Measurements from ENCODE around the gene SH3PXD2A.

SH3PXD2A gene

GRCh38 chr10:103578782-103579382, 276.5 kb downstream of the SH3PXD2A start:
- no peaks in the 10 kb centered on the region for H3K27me3 ChIP-seq (replicated peaks in 2 of 5; ENCODE audit: control insufficient read depth in 4 of 5, insufficient read depth in 5 of 5, low read length in 4 of 5)
- no peak overlapping the region for H3K27ac ChIP-seq (ENCODE audit: insufficient read depth in 1 of 2, low read depth in 1 of 2, low read length in 2 of 2, poor library complexity in 1 of 2, severe bottlenecking in 2 of 2)
- ChIA-PET POLR2A (no interaction called here), CTCF (interaction anchor here (0.9 to 1.0 kb wide), 2 partner anchors 10 to 33 kb away, joined by 3 to 4 read pairs; no protein-coding TSS in a partner anchor)
- no peaks in the 10 kb centered on the region for H3K36me3 ChIP-seq (ENCODE audit: control insufficient read depth in 4 of 4, insufficient read depth in 4 of 4, low read length in 3 of 4)
- H3K4me3 ChIP-seq (ENCODE audit: control insufficient read depth in 1 of 7, extremely low read depth in 1 of 7, insufficient read depth in 4 of 7, low read depth in 2 of 7, low read length in 6 of 7) = no peak overlapping the region
- H3K4me1 ChIP-seq (ENCODE audit: control extremely low read depth in 1 of 4, control insufficient read depth in 4 of 4, insufficient read depth in 4 of 4, low read length in 3 of 4) = peaks cover 0 to 26% (median 10%) of the 10 kb centered on the region in 4 experiments
- 75% methylated on average over 14 of the region's 15 CpGs for WGBS (ENCODE audit: insufficient coverage)
- DNase-seq = no peak
- H3K9me3 ChIP-seq (ENCODE audit: control extremely low read depth in 1 of 5, control insufficient read depth in 4 of 5, insufficient read depth in 2 of 5, low read depth in 1 of 5, low read length in 4 of 5) = no peaks in the 10 kb centered on the region

DNA sequence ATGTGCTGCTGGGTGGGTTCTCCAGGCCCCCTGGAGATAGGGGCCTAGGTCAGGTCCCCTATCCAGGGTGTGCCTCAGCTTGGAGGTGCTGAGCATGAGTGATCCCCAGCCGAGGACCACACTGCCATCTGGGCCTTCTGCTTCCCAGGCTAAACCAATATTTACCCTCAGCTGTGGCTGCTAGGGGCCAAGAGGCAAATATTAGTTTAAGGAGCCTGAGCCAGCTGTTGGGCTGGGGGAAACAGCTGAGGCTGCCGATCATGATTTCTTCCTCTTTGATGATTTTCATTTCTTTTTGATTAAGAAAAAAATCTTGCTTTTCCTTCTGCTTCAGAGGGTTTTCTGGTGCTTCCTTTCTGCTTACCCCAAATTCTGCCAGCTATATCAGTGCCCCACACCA, 278.5 kb downstream of the SH3PXD2A start:
- WGBS (ENCODE audit: insufficient coverage) = 0% methylated on average over 1 of the region's 2 CpGs
- Histone ChIP-seq H3K27me3 (replicated peaks in 2 of 5; ENCODE audit: control insufficient read depth in 4 of 5, insufficient read depth in 5 of 5, low read length in 4 of 5) (peaks cover 0 to 1% (median 0%) of the 10 kb centered on the region in 5 experiments), H3K36me3 (ENCODE audit: control insufficient read depth in 4 of 4, insufficient read depth in 4 of 4, low read length in 3 of 4) (no peaks in the 10 kb centered on the region), H3K4me3 (ENCODE audit: control insufficient read depth in 1 of 7, extremely low read depth in 1 of 7, insufficient read depth in 4 of 7, low read depth in 2 of 7, low read length in 6 of 7) (no peak overlapping the region), H3K9me3 (ENCODE audit: control extremely low read depth in 1 of 5, control insufficient read depth in 4 of 5, insufficient read depth in 2 of 5, low read depth in 1 of 5, low read length in 4 of 5) (no peaks in the 10 kb centered on the region), H3K27ac (ENCODE audit: insufficient read depth in 1 of 2, low read depth in 1 of 2, low read length in 2 of 2, poor library complexity in 1 of 2, severe bottlenecking in 2 of 2) (no peak overlapping the region), H3K4me1 (ENCODE audit: control extremely low read depth in 1 of 4, control insufficient read depth in 4 of 4, insufficient read depth in 4 of 4, low read length in 3 of 4) (peaks cover 0 to 23% (median 8%) of the 10 kb centered on the region in 4 experiments)
- ChIA-PET CTCF (interaction anchor here (0.6 to 2.2 kb wide), 8 partner anchors 11 to 134 kb away, joined by 3 to 12 read pairs (median 4); no protein-coding TSS in a partner anchor), POLR2A (no interaction called here)
- peak in 2 of 3 donors; percentile 78 to 81 for DNase-seq

DNA sequence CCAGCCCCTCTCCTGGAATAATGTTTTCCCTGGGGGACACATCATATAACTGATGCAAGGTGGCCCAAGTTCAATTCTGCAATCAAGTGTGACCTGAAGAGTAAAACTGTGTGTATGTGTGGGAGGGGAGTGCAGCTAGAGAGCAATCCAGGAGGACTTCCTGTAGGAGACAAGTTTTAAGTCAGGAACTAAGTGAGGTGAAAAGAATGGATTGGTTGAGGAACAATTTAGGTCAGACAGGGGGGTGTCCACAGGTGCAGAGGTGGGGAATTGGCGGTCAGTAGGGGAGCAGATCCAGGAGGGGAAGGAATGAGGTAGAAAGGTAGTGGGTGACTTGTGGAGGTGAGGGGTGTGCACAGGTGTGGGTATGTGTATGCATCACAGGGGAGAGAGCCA, 279.3 kb downstream of the SH3PXD2A start:
- CTCF ChIA-PET = interaction anchor here (1.0 to 2.2 kb wide), 5 partner anchors 10 to 30 kb away, joined by 3 to 12 read pairs (median 5); no protein-coding TSS in a partner anchor
- WGBS (ENCODE audit: insufficient coverage) = 100% methylated on average over 1 of the region's 1 CpG
- Histone ChIP-seq H3K27ac (ENCODE audit: insufficient read depth in 1 of 2, low read depth in 1 of 2, low read length in 2 of 2, poor library complexity in 1 of 2, severe bottlenecking in 2 of 2) (no peak overlapping the region), H3K36me3 (ENCODE audit: control insufficient read depth in 4 of 4, insufficient read depth in 4 of 4, low read length in 3 of 4) (no peaks in the 10 kb centered on the region), H3K4me3 (ENCODE audit: control insufficient read depth in 1 of 7, extremely low read depth in 1 of 7, insufficient read depth in 4 of 7, low read depth in 2 of 7, low read length in 6 of 7) (no peak overlapping the region), H3K9me3 (ENCODE audit: control extremely low read depth in 1 of 5, control insufficient read depth in 4 of 5, insufficient read depth in 2 of 5, low read depth in 1 of 5, low read length in 4 of 5) (no peaks in the 10 kb centered on the region), H3K4me1 (ENCODE audit: control extremely low read depth in 1 of 4, control insufficient read depth in 4 of 4, insufficient read depth in 4 of 4, low read length in 3 of 4) (peaks cover 0 to 23% (median 8%) of the 10 kb centered on the region in 4 experiments), H3K27me3 (replicated peaks in 2 of 5; ENCODE audit: control insufficient read depth in 4 of 5, insufficient read depth in 5 of 5, low read length in 4 of 5) (peaks cover 0 to 1% (median 0%) of the 10 kb centered on the region in 5 experiments)
- POLR2A ChIA-PET = no interaction called here
- no peak for DNase-seq

- Histone ChIP-seq H3K4me3 (ENCODE audit: control insufficient read depth in 1 of 7, extremely low read depth in 1 of 7, insufficient read depth in 4 of 7, low read depth in 2 of 7, low read length in 6 of 7) (no peak overlapping the region), H3K27me3 (replicated peaks in 2 of 5; ENCODE audit: control insufficient read depth in 4 of 5, insufficient read depth in 5 of 5, low read length in 4 of 5) (peaks cover 0 to 1% (median 0%) of the 10 kb centered on the region in 5 experiments), H3K9me3 (ENCODE audit: control extremely low read depth in 1 of 5, control insufficient read depth in 4 of 5, insufficient read depth in 2 of 5, low read depth in 1 of 5, low read length in 4 of 5) (no peaks in the 10 kb centered on the region), H3K4me1 (ENCODE audit: control extremely low read depth in 1 of 4, control insufficient read depth in 4 of 4, insufficient read depth in 4 of 4, low read length in 3 of 4) (peaks cover 0 to 23% (median 8%) of the 10 kb centered on the region in 4 experiments), H3K36me3 (ENCODE audit: control insufficient read depth in 4 of 4, insufficient read depth in 4 of 4, low read length in 3 of 4) (no peaks in the 10 kb centered on the region), H3K27ac (ENCODE audit: insufficient read depth in 1 of 2, low read depth in 1 of 2, low read length in 2 of 2, poor library complexity in 1 of 2, severe bottlenecking in 2 of 2) (no peak overlapping the region)
- ChIA-PET POLR2A (no interaction called here), CTCF (interaction anchor here (1.0 to 2.2 kb wide), 3 partner anchors 10 to 15 kb away, joined by 3 to 12 read pairs (median 5); no protein-coding TSS in a partner anchor)
- 89% methylated on average over 4 of the region's 6 CpGs for WGBS (ENCODE audit: insufficient coverage)
- no peak for DNase-seq
Observed at GRCh38 chr10:103575416-103576075, 279.8 kb downstream of the SH3PXD2A start.

GRCh38 chr10:103574097-103575061, 281.0 kb downstream of the SH3PXD2A start:
- H3K4me1 ChIP-seq (ENCODE audit: control extremely low read depth in 1 of 4, control insufficient read depth in 4 of 4, insufficient read depth in 4 of 4, low read length in 3 of 4) = peaks cover 0 to 23% (median 8%) of the 10 kb centered on the region in 4 experiments
- ChIA-PET POLR2A (no interaction called here), CTCF (no interaction called here)
- no peaks in the 10 kb centered on the region for H3K9me3 ChIP-seq (ENCODE audit: control extremely low read depth in 1 of 5, control insufficient read depth in 4 of 5, insufficient read depth in 2 of 5, low read depth in 1 of 5, low read length in 4 of 5)
- 98% methylated on average over 8 of the region's 16 CpGs for WGBS (ENCODE audit: insufficient coverage)
- no peaks in the 10 kb centered on the region for H3K36me3 ChIP-seq (ENCODE audit: control insufficient read depth in 4 of 4, insufficient read depth in 4 of 4, low read length in 3 of 4)
- H3K4me3 ChIP-seq (ENCODE audit: control insufficient read depth in 1 of 7, extremely low read depth in 1 of 7, insufficient read depth in 4 of 7, low read depth in 2 of 7, low read length in 6 of 7) = no peak overlapping the region
- H3K27ac ChIP-seq (ENCODE audit: insufficient read depth in 1 of 2, low read depth in 1 of 2, low read length in 2 of 2, poor library complexity in 1 of 2, severe bottlenecking in 2 of 2) = no peak overlapping the region
- peaks cover 0 to 1% (median 0%) of the 10 kb centered on the region in 5 experiments for H3K27me3 ChIP-seq (replicated peaks in 2 of 5; ENCODE audit: control insufficient read depth in 4 of 5, insufficient read depth in 5 of 5, low read length in 4 of 5)
- DNase-seq = no peak

DNA sequence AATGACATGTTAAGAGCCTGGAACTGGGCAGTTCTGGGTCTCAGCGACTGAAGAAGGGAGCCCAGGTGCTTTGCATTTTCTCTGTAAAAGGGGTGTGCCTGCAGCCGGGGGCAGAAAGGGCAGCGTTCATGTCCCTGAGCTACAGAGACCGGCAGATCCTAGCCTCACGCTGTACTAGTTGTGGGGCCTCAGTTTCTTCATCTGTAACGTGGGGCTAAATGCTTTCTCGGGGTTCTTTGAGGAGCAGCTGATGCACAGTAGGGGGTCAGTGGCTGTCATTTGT, 282.2 kb downstream of the SH3PXD2A start:
- CTCF ChIA-PET = interaction anchor here (1.1 to 1.4 kb wide), 2 partner anchors 12 to 17 kb away, joined by 3 to 6 read pairs; no protein-coding TSS in a partner anchor
- WGBS (ENCODE audit: insufficient coverage) = 100% methylated on average over 6 of the region's 7 CpGs
- H3K36me3 ChIP-seq (ENCODE audit: control insufficient read depth in 4 of 4, insufficient read depth in 4 of 4, low read length in 3 of 4) = no peaks in the 10 kb centered on the region

More for the DNA sequence above, 282.2 kb downstream of the SH3PXD2A start:
- H3K27me3 ChIP-seq (replicated peaks in 2 of 5; ENCODE audit: control insufficient read depth in 4 of 5, insufficient read depth in 5 of 5, low read length in 4 of 5) = peaks cover 0 to 1% (median 0%) of the 10 kb centered on the region in 5 experiments
- H3K4me3 ChIP-seq (ENCODE audit: control insufficient read depth in 1 of 7, extremely low read depth in 1 of 7, insufficient read depth in 4 of 7, low read depth in 2 of 7, low read length in 6 of 7) = no peak overlapping the region
- POLR2A ChIA-PET = no interaction called here
- no peak for DNase-seq
- peaks cover 0 to 15% (median 5%) of the 10 kb centered on the region in 4 experiments for H3K4me1 ChIP-seq (ENCODE audit: control extremely low read depth in 1 of 4, control insufficient read depth in 4 of 4, insufficient read depth in 4 of 4, low read length in 3 of 4)
- no peak overlapping the region for H3K27ac ChIP-seq (ENCODE audit: insufficient read depth in 1 of 2, low read depth in 1 of 2, low read length in 2 of 2, poor library complexity in 1 of 2, severe bottlenecking in 2 of 2)
- no peaks in the 10 kb centered on the region for H3K9me3 ChIP-seq (ENCODE audit: control extremely low read depth in 1 of 5, control insufficient read depth in 4 of 5, insufficient read depth in 2 of 5, low read depth in 1 of 5, low read length in 4 of 5)

Data from common myeloid progenitor, CD34-positive (primary cell).